ENCODE results near the gene PRL.

The PRL gene

GRCh38 chr6:22248513-22249308, 48.1 kb downstream of the PRL start:
- no peak for DNase-seq
- TF ChIP-seq CTCF (IDR thresholded peaks at IDR 0.05; ENCODE audit: low read depth, low read length): no peak
- Histone ChIP-seq H3K4me1 (no peaks in the 10 kb centered on the region), H3K4me3 (ENCODE audit: low read depth, low read length) (no peak overlapping the region), H3K9me3 (no peaks in the 10 kb centered on the region), H3K27me3 (no peaks in the 10 kb centered on the region), H3K36me3 (no peaks in the 10 kb centered on the region)

- H3K9me3 ChIP-seq: no peaks in the 10 kb centered on the region
- no peaks in the 10 kb centered on the region for H3K4me1 ChIP-seq
- no peaks in the 10 kb centered on the region for H3K36me3 ChIP-seq
- H3K27me3 ChIP-seq: no peaks in the 10 kb centered on the region
- no peak for DNase-seq
- H3K4me3 ChIP-seq (ENCODE audit: low read depth, low read length): no peak overlapping the region
- no peak for TF ChIP-seq CTCF (IDR thresholded peaks at IDR 0.05; ENCODE audit: low read depth, low read length)
These were observed 48.8 kb downstream of the PRL start for GRCh38 chr6:22247916-22248482.

- no peaks in the 10 kb centered on the region for H3K36me3 ChIP-seq
- no peaks in the 10 kb centered on the region for H3K4me1 ChIP-seq
- H3K4me3 ChIP-seq (ENCODE audit: low read depth, low read length): no peak overlapping the region
- no peaks in the 10 kb centered on the region for H3K27me3 ChIP-seq
- TF ChIP-seq CTCF (IDR thresholded peaks at IDR 0.05; ENCODE audit: low read depth, low read length): no peak
- no peaks in the 10 kb centered on the region; the same call in 1 of the 2 replicates for H3K9me3 ChIP-seq
- DNase-seq: no peak
These were observed 56.8 kb downstream of the PRL start for GRCh38 chr6:22240025-22240424.

DNA sequence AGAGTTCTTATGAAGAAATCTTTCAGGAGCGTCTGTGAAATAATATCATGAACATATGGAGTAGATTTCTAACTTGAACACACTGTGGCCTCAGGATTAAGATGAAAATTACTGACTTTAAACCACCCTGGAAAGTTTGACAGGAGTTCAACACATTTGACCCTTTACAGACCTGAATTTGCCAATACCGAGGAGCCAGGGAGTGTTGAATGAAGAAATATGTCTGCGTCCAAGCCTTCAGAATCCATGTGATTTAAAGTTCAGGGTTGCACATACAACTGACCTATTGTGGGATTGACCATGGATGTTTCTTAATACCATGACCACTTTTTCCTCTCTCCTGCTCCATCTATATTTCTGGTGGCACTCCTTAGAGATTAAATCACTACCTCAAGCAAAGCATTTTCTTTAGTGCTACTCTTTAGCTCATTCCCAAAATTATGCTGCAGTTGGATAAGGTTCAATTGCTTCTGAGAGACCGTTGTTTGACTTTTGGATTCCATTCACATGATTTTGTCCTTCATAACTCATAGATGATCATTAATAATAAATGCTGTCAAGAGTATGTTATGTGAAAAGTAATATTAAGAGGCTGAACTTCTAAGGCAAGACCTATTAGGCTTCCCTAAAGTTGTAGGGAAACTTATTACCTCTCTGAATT, 57.4 kb downstream of the PRL start:
- Histone ChIP-seq H3K4me1 (no peaks in the 10 kb centered on the region), H3K36me3 (no peaks in the 10 kb centered on the region), H3K27me3 (no peaks in the 10 kb centered on the region), H3K9me3 (no peaks in the 10 kb centered on the region; the same call in 1 of the 2 replicates), H3K4me3 (ENCODE audit: low read depth, low read length) (no peak overlapping the region)
- no peak for TF ChIP-seq CTCF (IDR thresholded peaks at IDR 0.05; ENCODE audit: low read depth, low read length)
- no peak for DNase-seq

GRCh38 chr6:22238861-22239260, 58.0 kb downstream of the PRL start:
- TF ChIP-seq CTCF (IDR thresholded peaks at IDR 0.05; ENCODE audit: low read depth, low read length): no peak
- no peaks in the 10 kb centered on the region for H3K27me3 ChIP-seq
- DNase-seq: no peak
- no peaks in the 10 kb centered on the region; the same call in 1 of the 2 replicates for H3K9me3 ChIP-seq
- H3K4me1 ChIP-seq: no peaks in the 10 kb centered on the region
- H3K4me3 ChIP-seq (ENCODE audit: low read depth, low read length): no peak overlapping the region
- H3K36me3 ChIP-seq: no peaks in the 10 kb centered on the region

GRCh38 chr6:22237526-22237925, 59.3 kb downstream of the PRL start:
- no peak overlapping the region for H3K4me3 ChIP-seq (ENCODE audit: low read depth, low read length)
- H3K36me3 ChIP-seq: no peaks in the 10 kb centered on the region
- no peaks in the 10 kb centered on the region; the same call in 1 of the 2 replicates for H3K9me3 ChIP-seq
- no peaks in the 10 kb centered on the region for H3K27me3 ChIP-seq
- no peak for DNase-seq
- no peak for TF ChIP-seq CTCF (IDR thresholded peaks at IDR 0.05; ENCODE audit: low read depth, low read length)
- no peaks in the 10 kb centered on the region for H3K4me1 ChIP-seq
